C4-2B (cell line): Measurements from ENCODE around the gene EIF3F.

ENCODE experiments used
- H3K27ac ChIP-seq: fragments of 450-650 bp; 2 replicates; pipeline ENCODE4 v1.5.1; 2017
- ZFX ChIP-seq: fragments of 450-650 bp; IDR thresholded peaks from 2 replicates; pipeline ENCODE4 v1.6.1; 2017
- TF ChIP-seq, protein P1 (sequence below): fragments of 450-650 bp; conservative IDR thresholded peaks from 2 replicates; pipeline ENCODE4 v1.5.1; 2017; ENCODE audit warnings: mild to moderate bottlenecking

EIF3F gene

GRCh38 chr11:8023831-8024555 is 36.9 kb downstream of the EIF3F start:
- H3K27ac ChIP-seq: no peak overlapping the region
- TF ChIP-seq, protein P1, sequence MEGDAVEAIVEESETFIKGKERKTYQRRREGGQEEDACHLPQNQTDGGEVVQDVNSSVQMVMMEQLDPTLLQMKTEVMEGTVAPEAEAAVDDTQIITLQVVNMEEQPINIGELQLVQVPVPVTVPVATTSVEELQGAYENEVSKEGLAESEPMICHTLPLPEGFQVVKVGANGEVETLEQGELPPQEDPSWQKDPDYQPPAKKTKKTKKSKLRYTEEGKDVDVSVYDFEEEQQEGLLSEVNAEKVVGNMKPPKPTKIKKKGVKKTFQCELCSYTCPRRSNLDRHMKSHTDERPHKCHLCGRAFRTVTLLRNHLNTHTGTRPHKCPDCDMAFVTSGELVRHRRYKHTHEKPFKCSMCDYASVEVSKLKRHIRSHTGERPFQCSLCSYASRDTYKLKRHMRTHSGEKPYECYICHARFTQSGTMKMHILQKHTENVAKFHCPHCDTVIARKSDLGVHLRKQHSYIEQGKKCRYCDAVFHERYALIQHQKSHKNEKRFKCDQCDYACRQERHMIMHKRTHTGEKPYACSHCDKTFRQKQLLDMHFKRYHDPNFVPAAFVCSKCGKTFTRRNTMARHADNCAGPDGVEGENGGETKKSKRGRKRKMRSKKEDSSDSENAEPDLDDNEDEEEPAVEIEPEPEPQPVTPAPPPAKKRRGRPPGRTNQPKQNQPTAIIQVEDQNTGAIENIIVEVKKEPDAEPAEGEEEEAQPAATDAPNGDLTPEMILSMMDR: no peak
- no peak for TF ChIP-seq ZFX

DNA sequence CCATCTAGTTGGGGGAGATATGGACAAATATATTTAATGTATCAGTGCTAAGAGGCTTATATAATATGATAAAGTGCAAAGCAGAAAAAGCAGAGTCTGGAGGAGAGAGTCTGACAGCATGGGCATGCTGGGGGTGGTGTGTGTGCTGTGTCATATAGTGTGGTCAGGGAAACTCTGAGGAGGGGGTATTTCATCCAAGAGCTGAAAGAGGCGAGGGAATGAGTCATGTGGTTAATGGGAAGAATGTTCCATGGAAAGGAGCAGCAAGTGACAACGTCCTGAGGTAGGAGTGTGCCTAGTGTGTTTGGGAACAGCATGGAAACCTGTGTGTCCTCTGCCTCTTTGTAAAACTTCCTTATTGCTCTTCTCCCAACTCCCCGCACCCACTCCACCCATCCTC is 38.0 kb downstream of the EIF3F start:
- TF ChIP-seq, protein P1: no peak
- no peak for TF ChIP-seq ZFX
- H3K27ac ChIP-seq: no peak overlapping the region

GRCh38 chr11:8025816-8026215 is 38.7 kb downstream of the EIF3F start:
- no peak overlapping the region for H3K27ac ChIP-seq
- TF ChIP-seq ZFX: no peak
- TF ChIP-seq, protein P1: no peak

DNA sequence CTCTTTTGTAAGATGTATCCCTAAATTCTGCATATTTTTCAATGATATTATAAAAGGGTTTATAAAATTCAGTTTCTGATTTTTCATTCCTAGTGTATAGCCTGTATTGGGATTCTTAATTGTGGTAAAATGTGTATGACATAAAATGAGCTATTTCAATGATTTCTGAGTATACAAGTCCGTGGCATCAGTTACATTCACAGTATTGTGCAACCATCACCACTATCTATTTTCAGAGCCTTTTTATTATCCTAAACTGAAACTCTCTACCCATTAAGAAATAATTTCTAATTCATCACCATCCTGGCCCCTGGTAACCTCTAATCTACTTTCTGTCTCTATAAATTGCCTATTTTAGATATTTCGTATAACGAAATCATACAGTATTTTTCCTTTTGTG is 39.8 kb downstream of the EIF3F start:
- H3K27ac ChIP-seq: no peak overlapping the region
- TF ChIP-seq ZFX: no peak
- TF ChIP-seq, protein P1: no peak

- H3K27ac ChIP-seq: no peak overlapping the region
- TF ChIP-seq, protein P1: no peak
- TF ChIP-seq ZFX: no peak
Measured at GRCh38 chr11:8028766-8029165, 41.6 kb downstream of the EIF3F start.

DNA sequence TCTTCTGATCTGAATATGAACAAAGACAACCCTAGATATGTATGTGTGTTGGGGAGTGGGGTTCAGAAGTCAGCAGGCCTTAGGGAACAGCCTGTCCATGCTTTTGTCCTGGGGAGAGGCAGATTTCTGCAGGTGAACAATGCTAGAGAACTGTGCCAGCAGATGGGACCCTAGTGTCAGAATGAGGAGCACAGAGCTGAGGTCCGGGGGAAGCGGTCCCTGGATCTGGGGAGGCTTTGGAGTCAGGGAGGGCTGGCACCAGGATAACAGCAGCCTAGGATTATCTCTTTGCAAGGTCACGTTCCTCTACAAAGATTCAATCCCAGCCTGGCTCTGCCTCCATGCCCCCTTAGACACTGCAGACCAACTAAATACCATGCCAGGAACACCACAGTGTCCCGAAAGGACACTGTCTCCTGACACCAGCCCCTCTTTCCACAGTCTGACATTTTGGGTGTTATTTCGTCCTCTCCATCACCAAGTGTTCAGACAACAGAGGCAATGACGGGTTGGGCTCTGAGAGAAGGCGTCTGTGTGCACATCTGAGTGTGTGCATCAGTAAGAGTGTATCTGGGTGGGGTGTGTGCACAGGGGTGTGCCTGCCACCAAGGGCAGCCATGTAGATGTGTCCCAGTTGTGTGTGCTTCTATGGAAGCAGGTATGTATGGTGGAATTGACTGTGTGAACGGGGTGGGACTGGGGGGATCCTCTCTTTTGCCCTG is 43.5 kb downstream of the EIF3F start:
- H3K27ac ChIP-seq: no peak overlapping the region
- no peak for TF ChIP-seq ZFX
- TF ChIP-seq, protein P1: no peak
